HG03378 (cell line): ENCODE data around the gene ARHGAP8.

Experiments
- ATAC-seq: cut with Tn5 transposase; IDR thresholded peaks from one replicate; pipeline ENCODE4 v1.9.1; 2021; ENCODE audit warnings: mild to moderate bottlenecking, moderate library complexity; ENCODE audit not compliant: unreplicated experiment

ARHGAP8 gene

GRCh38 chr22:44752285-44753188 lies at the start of gene ARHGAP8:
Gene ARHGAP8 (plus strand): TSS chr22:44752575. CDS start chr22:44786528, 33,953 bp downstream.
- ATAC-seq, result no peak

GRCh38 chr22:44703255-44703870 lies 49.0 kb upstream of the ARHGAP8 start:
- no peak for ATAC-seq

- no peak for ATAC-seq
Observed at GRCh38 chr22:44704159-44705021, 48.0 kb upstream of the ARHGAP8 start.

- ATAC-seq, result no peak
Observed at GRCh38 chr22:44705022-44705297, 47.4 kb upstream of the ARHGAP8 start.

GRCh38 chr22:44706488-44706887 lies 45.9 kb upstream of the ARHGAP8 start:
- ATAC-seq, result no peak

- ATAC-seq, result no peak
Observed at GRCh38 chr22:44707178-44707577, 45.2 kb upstream of the ARHGAP8 start.

GRCh38 chr22:44707752-44708151 lies 44.6 kb upstream of the ARHGAP8 start:
- no peak for ATAC-seq

- ATAC-seq, result no peak
Observed at GRCh38 chr22:44709881-44710392, 42.4 kb upstream of the ARHGAP8 start.

GRCh38 chr22:44710474-44711240 lies 41.7 kb upstream of the ARHGAP8 start:
- no peak for ATAC-seq

- ATAC-seq, result no peak
Observed at GRCh38 chr22:44711241-44711560, 41.2 kb upstream of the ARHGAP8 start.

GRCh38 chr22:44711690-44712555 lies 40.5 kb upstream of the ARHGAP8 start:
- ATAC-seq, result no peak

- ATAC-seq, result no peak
Observed at GRCh38 chr22:44712962-44713361, 39.4 kb upstream of the ARHGAP8 start.

GRCh38 chr22:44714703-44715350 lies 37.5 kb upstream of the ARHGAP8 start:
- no peak for ATAC-seq

- ATAC-seq, result no peak
Observed at GRCh38 chr22:44718418-44718817, 34.0 kb upstream of the ARHGAP8 start.

GRCh38 chr22:44719586-44720368 lies 32.6 kb upstream of the ARHGAP8 start:
- no peak for ATAC-seq

- ATAC-seq, result no peak
Observed at GRCh38 chr22:44721213-44721612, 31.2 kb upstream of the ARHGAP8 start.

- ATAC-seq, result no peak
Observed at GRCh38 chr22:44722611-44723010, 29.8 kb upstream of the ARHGAP8 start.

- no peak for ATAC-seq
Observed at GRCh38 chr22:44723801-44724200, 28.6 kb upstream of the ARHGAP8 start.
